HG03378 (cell line): ENCODE results near the gene PRM1.

Source experiments
- ATAC-seq: cut with Tn5 transposase; IDR thresholded peaks from one replicate; pipeline ENCODE4 v1.9.1; 2021; ENCODE audit warnings: mild to moderate bottlenecking, moderate library complexity; ENCODE audit not compliant: unreplicated experiment

The PRM1 gene

DNA sequence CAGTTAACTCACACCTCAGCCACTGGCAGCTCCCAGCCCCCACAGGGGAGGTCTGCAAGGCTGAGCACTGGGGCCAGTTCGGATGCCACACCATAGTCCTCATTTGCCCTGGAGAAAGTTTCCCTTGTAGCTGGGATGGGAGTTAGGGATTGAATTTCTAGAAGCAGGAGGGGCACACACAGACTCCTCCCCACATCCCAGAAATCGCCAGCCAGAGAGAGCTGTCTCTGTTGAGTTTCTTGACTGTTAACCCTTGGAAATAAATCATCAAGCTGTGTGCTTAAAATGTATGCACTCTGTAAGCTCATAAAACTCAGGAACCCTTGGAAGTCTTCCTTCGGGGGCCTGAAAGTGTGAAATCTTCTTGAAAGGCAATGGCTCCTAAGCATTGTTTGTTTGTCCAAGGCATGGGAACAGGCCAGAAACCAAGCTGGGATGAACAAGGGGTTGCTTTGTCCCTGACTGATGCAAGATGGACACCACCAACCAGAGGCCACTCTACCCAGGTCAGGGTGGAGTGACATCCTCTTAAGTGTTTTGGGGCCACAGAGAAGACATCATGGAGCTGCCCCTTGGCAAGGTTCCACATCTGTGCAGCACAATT lies 7.3 kb downstream of the PRM1 start:
- no peak for ATAC-seq

DNA sequence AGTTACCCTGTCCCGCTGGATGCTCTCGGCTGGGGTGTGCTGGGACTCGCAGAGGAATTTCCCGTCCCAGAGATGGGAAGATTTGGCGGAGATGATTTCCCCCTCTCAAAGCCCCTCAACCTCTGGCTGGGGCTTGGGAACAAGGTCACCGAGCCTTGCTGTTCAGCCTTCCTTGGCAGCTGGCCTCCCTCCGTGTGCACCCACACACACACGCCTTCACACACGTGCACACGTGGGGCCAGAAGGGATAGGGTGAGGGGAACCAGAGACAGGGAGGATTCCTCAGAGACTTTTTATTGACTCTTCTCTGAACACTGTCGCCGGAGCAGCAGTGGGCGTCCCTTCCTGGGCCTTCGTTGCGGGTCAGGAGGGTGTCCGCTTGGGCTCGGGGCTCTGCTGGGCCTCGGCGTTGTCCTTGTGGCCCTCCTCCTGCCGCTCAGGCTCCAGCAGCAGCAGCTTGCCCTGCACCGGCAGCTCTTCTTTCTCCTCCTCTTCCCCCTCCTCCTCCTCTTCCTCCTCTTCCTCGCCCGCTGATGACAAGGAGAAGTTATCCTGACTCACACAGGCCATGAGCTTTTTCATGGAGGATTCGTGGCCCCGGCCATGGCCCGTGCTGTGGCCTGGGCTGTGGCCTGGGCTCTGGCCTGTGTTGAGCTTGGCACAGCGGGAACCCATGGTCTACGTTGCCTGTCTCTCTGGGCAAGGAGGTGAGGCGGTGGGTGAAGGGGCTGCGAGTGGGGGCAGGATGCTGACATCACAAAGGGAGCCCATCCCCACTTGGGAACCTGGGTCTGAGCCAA lies 8.0 kb downstream of the PRM1 start, which contains the start of gene PRM3:
TSS of gene PRM3 (minus strand) at position 709 of the 800 bp plus-strand sequence. CDS start at position 675, 34 bp downstream.
- no peak for ATAC-seq

DNA sequence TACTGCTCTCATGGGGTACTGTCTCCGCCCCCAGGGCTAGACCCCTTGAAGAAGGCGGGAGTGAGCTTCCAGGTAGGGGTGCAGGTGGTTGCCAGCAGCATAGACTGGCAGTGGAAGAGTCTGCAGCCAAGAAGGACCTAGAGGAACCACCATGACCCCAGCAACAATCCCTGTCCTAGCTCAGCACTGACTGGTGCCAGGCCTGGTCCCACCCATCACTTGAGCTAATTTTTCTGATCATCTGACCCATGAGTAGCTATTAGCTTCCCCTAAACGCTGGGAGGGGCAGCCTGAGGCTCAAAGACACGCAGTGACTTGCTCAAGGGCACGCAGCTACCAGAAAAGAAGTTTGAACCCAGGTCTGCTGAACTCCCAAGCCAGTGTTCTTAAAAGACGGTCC lies 8.6 kb downstream of the PRM1 start:
- ATAC-seq, result no peak

DNA sequence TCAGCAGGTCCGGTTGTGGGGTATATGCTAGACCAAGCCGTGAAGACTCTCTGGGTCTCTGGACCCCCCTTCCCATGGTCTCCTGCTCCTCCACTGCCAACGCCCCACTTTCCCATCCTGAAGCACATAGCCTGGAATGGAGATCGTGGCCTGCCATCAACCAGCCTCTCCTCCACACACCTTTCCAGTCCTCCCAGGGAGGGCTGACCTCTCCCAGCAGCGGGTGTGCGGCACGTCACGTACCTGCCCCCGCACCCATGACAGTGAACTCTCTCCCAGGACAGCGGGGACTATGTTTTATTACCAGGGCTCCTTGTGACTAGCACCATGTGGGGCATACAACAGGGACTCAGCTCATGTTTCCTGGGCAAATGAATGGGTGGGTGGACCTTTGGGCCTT lies 9.5 kb downstream of the PRM1 start:
- ATAC-seq, result no peak

DNA sequence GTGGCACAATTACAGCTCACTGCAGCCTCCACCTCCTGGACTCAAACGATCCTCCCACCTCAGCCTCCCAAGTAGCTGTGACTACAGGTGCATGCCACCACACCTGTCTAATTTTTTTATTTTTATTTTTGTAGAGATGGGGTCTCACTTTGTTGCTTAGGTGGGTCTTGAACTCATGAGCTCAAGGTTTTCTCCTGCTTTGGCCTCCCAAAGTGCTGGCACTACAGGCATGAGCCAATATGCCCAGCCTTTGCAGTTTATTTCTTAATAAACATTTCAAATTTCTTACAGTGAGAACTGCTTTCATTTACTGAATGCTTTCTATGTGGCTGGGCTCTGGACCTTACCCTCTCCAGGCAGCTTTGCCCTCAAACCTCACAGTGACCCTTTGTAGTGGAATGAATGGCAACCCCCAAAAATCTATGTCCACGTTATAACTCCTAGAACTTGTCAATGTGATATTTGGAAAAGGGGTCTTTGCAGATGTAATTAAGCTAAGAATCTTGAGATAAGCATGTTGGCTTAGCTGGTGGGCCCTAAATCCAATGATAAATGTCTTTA lies 10.4 kb downstream of the PRM1 start:
- no peak for ATAC-seq

GRCh38 chr16:11268921-11269375 lies 12.2 kb downstream of the PRM1 start, which contains the start of gene TNP2:
TNP2 (minus strand) TSS chr16:11269325; CDS start chr16:11269262, 63 bp downstream.
- ATAC-seq, result no peak

- ATAC-seq, result no peak
These were observed 16.0 kb downstream of the PRM1 start for GRCh38 chr16:11265124-11265523.

DNA sequence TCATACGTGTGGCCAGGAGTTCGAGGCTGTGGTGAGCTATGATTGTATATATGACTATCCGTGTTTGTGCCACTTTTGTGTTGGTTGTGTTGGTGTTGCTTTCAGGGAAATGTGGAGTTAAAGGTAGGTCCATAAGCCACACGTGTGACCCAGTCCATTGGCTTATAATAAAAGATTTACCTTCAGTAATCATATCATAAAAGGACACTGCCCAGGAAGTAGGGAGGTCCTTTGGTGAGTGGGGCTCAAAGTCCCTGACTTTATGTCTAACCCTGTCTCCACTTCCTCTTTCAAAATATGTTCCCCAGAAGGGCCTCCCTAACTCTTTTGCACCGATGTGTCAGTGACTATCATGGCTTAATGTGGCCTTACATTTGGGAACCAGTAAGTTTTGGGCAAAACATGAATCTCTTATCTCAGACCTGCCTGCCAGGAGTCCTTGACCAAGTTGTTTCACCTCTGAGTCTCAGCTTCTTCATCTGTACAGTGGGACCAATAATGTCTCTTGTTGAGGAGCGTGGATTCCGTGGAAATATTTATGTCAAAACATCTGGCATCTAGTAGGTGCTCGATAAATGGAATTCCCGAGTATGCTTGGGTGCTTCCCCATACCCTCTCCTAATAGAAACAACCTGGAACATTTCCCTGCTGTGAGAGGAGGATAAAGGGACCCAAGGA lies 16.8 kb downstream of the PRM1 start:
- no peak for ATAC-seq

DNA sequence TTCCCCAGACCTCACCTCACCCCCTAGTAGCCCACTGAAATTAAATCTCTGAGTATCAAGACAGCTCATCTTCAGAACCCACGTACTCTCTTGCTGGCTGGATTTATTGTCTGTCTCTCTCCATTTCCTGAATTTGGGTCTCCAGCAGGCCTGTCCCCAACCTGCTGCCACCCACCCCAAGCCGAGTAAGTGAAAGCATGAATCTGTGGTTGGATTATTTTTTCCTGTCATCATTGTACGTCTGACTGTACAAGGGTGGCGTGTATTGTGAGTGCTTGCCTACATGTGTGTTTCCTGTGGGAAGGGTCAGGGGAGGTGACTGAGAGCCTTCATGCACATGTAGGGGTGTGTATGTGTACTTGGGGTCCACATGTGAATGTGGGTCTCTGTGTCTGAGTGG lies 17.4 kb downstream of the PRM1 start:
- no peak for ATAC-seq

- ATAC-seq, result no peak
These were observed 18.2 kb downstream of the PRM1 start for GRCh38 chr16:11262915-11263314.

DNA sequence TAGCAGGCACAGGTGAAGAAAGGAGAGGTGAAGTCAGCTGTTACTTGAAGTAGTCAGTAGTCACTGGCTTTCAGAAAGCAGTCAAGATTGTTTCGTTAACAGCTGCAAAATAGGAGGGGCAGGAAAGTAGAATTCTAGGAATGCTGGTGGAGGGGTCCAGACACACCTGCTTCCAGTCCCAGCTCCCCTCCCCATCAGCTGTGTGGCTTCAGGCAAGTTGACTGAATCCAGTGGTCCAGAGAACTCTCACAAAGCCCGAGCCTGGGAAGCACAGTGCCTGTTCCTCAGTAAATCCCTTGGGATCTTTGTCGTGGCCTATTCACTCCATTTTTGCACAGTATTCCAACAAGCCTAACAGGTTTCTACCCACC lies 20.5 kb downstream of the PRM1 start:
- ATAC-seq, result no peak

- no peak for ATAC-seq
These were observed 21.2 kb downstream of the PRM1 start for GRCh38 chr16:11259655-11260595.

DNA sequence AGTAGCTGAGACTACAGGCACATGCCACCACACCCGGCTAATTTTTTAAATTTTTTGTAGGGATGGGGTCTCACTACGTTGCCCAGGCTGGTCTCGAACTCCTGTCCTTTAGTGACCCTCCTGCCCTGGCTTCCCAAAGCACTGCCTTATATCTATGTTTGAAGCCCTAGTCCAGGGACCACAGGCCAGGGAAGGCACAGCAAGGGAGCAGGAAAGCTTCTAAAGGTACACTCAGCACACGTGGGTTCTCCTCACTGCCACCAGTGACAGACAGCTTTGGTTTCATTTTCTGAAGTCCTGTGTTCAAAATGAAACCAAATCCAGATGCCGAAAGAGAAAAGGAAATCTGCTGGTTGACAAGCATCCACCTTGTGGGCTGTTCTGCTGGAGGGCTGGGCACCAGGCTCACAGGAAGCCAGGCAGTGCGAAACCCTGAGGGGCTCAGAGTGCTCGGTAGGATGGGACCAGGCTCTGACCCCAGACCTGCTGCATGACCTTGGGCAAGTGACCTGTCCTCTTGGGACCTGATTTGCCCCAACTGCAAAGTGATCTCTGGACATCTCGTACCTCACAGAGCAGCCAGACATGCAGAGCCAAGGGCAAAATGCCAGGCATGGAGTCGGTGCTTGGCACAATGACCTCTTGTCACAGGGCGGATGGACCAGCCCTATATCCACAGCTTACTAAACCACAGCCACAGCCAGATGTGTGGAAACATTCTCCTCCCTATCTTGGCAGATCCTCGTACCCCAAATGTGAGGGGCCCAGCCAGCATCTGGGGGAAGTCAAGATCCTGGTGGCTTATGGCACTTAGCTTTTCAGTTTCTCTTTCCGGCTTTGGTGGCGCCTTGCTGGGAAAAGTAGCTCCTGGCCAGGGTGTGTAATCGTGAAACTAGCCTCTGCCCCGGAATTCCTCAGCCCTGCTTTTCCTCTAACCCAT lies 22.3 kb downstream of the PRM1 start:
- ATAC-seq, result no peak

- ATAC-seq, result no peak
These were observed 23.8 kb downstream of the PRM1 start for GRCh38 chr16:11257131-11257938.

DNA sequence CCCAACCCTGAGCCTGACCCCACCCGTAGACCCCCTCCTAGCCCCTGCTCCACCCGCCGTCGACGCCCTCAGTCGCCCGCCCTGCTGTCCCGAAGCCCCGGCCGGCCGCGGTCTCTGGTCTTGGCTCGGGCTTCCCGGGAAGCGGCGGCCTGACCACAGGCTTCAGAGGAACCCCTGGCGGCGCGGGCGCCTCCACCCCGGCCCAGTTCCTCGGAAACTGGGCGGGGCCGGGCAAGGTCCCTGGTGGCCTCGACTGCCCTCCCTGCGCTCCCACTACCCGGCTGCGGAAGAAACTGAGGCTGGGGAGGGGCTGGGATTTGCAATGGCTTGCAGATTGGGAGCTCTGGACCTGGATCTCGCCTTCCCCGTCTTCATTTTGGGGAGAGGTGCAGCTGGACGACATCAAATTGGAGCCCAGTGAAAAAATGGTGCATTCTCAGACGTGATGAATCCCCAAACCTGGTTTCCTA lies 24.4 kb downstream of the PRM1 start:
- ATAC-seq, result no peak

- peak; percentile 41 for ATAC-seq
These were observed 25.1 kb downstream of the PRM1 start, which contains the start of gene SOCS1 for GRCh38 chr16:11255737-11256660. SOCS1 (minus strand) TSS chr16:11256204; CDS start chr16:11255478, 726 bp downstream.
